ENCODE data around the gene MGARP.

Gene MGARP

DNA sequence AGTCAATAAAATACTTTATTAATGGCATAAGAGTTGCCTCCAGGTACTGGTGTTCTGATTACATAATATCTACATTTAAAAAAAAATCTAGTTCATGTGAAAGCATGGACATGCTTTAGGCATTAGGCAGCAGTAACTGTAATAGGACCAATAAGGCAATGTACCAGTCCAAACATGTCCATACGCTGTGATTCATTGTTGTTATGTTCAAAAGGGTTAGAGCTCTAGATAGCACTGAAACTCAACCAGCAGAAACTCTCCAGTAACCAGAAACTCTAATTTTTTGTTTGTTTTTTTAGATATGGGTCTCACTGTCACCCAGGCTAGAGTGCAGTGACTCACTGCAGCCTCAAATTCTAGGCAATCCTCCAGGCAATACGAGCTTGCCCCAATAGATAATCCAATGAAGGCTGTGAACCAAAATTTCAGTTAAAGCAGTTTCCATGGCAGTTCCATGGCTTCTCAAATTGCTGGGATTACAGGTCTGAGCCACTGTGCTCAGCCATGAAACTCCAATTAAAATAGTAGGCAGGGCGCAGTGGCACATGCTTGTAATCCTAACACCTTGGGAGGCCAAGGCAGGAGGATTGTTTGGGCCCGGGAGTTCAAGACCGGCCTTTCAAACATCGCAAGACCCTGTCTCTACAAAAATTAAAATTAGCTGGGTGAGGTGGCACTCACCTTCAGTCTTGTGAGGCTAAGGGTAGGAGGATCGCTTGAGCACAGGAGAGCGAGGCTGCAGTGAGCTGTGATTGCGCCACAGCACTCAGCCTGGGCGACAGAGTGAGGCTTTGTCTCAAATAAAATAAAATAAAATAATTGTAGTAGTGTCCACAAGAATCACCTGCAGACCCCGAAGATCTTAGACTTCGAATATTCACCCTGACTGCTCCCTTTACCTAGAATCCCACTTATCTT lies 36.3 kb downstream of the MGARP start:
- DNase-seq (ENCODE audit: low read depth), result no peak

DNA sequence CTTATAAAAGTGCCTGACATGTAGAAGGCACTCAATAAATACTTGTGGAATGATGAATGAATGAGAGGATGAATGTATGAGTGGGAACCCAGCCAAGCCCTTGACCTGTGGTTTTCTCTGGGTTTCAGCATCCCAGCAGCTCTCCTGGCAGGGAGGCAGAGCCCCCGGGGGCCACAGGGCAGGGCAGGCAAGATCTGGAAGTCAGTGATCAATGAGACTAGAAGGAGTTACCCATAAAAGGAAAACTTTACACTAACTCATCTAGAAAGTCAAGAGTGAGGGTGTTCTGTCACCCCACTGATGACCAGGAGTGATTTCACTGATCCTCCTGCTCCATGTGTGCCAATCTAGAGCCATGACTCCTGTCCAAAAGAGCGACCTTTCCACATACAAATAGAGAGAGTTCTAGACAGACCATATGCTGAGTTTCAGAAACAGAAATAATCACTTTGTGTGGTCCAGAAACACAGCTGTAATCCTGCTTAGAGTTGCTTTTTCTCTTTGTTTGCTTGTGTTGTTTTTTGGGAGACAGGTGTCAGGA lies 37.4 kb downstream of the MGARP start:
- no peak for DNase-seq (ENCODE audit: low read depth)

DNA sequence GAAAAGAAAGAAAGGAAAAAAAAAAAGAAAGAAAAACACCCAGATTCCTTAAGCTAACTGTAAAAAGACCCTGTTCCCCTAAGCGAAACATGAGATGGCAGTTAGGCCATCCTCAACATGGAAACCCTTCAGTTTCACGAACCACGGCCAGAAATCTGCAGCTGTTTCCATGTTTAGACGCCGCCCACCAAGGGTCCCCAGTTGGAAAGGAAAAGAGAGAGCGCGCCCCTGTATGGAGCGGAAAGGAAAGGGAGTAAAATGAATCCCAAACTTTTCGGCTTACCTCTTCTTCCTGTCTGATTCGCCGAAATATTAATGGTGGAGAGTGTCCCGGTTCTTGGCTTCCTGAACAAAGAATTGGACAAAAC lies 38.3 kb downstream of the MGARP start:
- DNase-seq (ENCODE audit: low read depth), result no peak

DNA sequence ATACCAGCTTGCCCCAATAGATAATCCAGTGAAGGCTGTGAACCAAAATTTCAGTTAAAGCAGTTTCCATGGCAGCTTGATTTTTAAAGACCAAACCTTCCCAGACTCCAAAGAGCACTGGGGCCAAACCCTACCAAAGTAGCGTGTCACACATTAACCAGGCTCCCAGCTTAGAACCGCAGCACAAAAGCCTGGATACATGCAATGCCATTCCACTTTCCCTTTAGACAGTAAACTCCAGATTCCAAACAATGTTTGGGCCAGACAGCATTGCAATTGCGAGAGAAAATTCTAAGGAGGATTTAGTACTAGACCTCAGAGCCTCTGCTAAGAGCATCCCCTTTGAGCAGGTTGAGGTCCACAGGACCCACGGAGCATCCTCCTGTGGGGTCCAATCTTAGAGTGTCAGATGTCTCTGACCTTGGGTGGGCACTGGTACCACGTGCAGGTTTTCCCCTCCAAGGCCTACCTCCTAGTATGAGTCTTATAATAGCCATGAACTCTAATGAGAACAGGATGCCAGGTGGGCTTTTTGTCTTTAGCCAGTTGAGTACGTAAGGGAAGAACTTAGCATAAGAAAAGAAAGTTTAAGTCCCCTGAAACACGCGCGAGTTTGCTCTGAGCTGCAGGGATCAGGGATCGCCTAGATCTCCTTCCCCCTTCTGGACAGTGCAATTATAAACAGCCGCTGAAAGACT lies 38.8 kb downstream of the MGARP start:
- no peak for DNase-seq (ENCODE audit: low read depth)

DNA sequence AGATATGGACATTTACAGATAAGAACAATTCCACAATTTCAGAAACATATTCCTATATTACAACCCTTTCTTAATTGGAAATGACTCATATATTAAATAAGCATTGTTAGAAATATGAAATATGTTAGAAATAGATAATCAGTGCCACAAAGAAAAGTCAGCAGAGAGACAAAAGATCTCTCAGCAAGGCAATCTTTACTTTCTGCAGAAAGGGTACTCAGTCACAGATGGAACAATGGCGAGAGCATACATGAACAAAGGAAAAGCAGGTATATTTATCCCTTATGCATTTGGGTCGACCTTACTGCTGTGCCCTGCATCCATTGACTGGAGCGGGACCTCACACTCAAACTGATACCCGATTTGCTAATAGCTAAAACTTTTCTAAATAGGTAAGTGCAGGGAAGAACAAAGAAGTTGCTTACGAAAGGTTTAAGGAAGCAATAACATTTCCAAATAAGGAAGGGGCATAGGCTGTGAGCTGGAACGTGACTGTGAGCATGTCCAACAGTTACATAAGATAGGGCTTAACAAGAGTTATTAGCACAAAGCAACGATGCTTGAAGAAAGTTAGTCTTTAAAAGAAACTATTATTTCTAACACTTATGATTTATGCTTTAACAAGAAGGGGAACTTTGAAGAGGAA lies 40.8 kb downstream of the MGARP start:
- no peak for DNase-seq (ENCODE audit: low read depth)

DNA sequence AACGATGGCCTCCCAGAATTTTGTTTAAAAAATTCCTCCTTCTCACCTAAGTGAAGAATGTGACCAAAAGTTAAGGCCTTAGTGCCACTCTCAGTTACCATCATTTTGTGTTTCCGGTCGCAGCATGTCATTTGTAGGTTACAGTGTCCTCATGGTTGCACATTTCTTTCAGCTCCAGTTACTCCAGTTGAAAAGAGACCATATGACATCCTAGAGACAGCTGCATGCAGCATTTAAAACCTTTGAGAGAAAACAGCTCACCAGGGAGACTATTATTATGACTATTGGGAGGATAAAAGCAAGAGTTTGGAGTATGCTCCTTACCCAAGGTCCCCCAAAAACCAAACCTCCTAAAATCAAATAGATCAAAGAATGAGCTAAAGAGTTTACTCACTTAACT lies 45.8 kb downstream of the MGARP start:
- no peak for DNase-seq (ENCODE audit: low read depth)

DNA sequence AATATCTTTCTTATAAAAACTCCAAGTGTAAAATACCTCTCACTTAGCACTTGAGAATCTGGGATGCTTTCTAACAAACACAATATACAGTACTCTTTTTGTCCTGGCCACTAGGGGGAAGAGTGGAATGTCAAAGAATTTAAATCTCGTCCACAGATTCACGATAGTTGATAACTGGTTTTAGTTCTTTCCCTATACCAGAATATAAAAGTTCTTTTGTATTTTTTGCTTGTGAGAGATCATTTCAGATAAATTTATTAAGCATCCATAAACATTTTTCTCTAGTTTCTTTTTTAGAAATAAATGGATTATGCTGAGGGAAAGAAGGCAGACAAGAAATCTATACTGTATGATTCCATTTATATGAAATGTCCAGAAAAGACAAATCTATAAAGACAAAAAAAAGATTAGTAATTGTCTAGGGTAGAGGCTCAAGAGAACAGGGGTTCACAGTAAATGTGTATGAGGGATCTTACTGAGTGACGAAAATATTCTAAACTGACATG lies 50.4 kb downstream of the MGARP start:
- no peak for DNase-seq (ENCODE audit: low read depth)

DNA sequence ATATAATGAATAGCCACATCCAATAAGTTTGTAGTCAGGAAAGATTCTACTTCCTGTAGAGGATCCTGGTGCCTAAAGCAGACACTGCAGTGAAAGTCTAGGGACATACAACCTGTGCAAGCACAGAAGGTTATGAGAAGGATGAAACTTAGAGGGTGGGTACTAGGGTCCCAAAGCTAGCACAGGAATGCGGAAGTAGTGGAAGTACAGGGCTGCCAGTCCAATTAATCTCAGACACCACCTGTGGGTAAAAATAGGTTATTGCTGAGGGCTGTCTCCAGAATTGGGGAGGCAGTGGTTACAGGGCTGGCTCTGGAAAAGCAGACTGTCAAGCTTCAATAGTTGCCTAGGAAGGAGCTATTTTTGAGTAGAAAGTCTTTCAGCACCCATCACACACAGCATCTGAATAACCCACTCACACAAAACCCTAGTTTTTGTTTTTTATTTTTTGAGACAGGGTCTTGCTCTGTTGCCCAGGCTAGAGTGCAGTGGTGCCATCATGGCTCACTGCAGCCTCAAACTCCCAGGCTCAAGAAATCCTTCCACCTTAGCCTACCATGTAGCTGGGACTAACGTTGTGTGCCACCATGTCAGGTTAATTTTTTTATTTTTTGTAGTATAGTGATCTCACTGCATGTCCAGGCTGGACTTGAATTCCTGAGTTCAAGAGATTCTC lies 52.2 kb downstream of the MGARP start:
- no peak for DNase-seq (ENCODE audit: low read depth)

DNA sequence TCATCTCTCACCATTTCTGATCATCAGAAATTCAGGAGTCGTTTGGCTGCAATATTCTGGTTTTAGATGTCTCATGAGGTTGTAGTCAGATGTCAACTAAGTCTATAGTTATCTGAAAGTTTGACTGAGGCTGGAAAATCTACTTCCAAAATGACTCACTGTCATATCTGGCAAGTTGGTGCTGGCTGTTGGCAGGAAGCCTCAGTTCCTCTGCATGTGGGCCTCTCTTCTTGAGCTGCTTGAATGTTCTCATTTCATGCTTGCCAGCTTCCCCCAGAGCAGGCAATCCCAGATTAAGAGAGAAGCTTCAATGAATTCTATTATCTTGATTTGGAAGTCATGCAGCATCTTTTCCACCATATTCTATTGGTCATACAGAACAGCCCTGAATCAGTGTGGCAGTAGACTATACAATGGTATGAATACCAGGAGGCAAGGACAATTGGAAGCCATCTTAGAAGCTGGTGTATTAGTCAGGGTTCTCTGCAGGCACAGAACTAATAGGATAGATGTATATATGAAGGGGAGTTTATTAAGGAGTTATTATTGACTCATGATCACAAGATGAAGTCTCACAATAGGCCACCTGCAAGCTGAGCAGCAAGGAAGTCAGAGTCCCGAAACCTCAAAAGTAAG lies 56.2 kb downstream of the MGARP start:
- no peak for DNase-seq (ENCODE audit: low read depth)

DNA sequence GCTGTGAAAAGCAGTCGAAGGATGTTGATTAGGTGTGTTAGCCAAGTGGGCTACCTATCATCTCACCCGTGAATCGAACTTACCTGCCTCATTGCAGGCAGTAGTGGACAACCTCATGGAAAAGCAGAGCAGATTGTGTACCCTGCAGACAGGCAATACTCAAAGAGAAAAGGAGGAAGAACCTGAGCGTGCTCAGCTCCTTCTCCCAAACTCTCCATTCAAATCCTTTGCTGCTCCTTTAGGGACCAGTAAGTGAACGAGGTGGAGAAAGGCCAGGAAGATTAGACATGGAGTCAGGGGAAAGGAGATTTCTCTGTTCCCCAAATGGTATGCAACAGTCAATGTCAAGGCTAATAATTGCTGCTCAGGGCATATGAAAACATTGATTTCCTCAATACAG lies 57.8 kb downstream of the MGARP start:
- DNase-seq (ENCODE audit: low read depth), result no peak

DNA sequence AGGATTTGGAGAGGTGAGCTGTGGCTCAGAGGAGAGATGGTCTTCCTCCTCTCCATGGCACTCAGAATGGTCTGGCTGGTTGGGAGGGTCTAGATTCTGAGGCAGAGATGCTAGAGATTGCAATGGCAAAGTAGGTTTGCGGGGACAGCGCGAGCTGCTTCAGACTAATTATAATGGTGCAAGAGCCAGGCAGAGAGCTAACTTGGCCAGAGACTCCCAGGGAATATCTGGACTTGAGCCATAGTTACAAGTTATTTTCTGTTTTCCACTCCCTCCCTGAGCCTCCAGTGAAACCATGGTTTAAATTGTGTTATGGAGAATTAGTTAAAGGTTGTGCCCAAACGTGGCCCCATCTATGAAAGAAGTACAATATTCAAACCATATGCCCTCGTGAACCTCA lies 58.3 kb downstream of the MGARP start:
- no peak for DNase-seq (ENCODE audit: low read depth)

DNA sequence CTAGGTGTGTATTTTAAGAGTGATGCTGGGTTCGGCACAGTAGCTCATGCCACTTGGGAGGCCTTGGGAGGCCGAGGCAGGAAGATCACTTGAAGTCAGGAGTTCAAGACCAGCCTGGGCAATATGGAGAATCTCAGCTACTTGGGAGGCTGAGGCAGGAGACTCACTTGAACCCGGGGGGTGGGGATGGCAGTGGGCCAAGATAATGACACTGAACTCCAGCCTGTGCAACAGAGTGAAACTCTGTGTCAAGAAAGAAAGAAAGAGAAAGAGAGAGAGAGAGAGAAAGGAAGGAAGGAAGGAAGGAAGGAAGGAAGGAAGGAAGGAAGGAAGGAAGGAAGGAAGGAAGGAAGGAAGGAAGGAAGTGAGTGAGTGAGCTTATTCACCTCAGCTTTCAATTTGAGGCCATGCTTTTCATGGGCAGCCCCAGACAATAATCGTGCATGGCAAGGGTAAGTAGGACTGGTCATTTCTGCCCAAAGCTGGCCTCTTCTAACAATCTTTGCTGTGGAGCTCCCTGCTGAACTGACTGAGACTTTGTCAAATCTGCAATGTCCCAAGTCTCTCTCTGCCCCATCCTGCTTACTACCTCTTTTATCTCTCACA lies 60.5 kb downstream of the MGARP start:
- no peak for DNase-seq (ENCODE audit: low read depth)

All from stimulated activated CD8-positive, alpha-beta memory T cell treated with anti-CD3 and anti-CD28 coated beads, Interleukin-12 subunit alpha, Interleukin-12 subunit beta, amount 100 ng/mL, for 1 hour (primary cell).